Fibroblast of skin of back (primary cell): ENCODE data around the gene CBX1. TPM values are rescaled to one million over a fixed set of nuclear protein-coding genes. Genes with fewer than 3 reads are reported as not detected.
A peak's percentile ranks its signal among the peaks of the same experiment; 100 is the strongest.

Experiments used
- DNase-seq: peaks from one replicate; pipeline ENCODE4 v3.0.0-alpha.2; 2013
- polyA plus RNA-seq, 2 experiments: library from polyadenylated mRNA; unstranded; fragments of 120-200 nt; gene quantifications; one replicate each; pipeline ENCODE4 v1.2.1, GENCODE V29; 2013; ENCODE audit not compliant: insufficient read length in 2 of 2

The CBX1 gene
- polyA plus RNA-seq (2013, experiment 1 of 2; ENCODE audit: insufficient read length), result 146 TPM
- 74.1 TPM for polyA plus RNA-seq (2013, experiment 2 of 2; ENCODE audit: insufficient read length)

DNA sequence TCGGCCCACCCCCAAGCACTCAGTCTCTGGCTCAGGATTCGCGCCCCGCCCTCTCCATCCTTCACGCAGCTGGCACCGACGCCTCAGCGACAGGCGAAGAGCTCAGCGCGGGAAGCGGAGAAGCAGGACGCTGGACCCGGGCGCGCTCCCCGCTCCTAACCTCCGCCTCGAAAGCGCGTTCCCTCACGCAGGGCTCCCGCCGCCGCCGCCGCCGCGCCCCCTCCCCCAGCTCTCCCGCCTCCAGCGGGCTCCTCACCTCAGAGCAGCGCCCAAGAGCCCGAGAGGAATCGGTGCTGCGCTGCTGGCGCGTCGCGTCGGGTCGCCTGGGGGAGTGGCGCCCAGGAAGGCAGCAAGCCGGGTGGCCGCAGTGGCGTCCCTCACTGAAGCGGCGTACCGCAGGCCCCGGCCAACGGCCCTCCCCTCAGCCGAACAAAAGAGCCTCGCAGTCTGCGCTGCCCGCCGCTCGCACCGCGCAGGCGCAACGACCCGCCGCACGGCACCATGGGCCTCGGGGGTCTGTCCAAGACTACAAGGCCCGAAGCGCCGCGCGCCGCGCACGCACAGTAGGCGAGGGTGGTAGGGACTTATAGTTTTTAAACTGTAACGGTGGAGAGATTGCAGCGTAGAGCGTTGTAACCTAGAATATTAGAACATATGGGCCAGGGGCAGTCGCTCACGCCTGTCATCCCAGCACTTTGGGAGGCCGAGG, at the start of gene CBX1:
CBX1 (minus strand) TSS at position 467 of the 709 bp plus-strand sequence. CDS start 24,474 bp downstream, outside the sequence.
- peak; percentile 95 for DNase-seq

GRCh38 chr17:48150597-48151001, 49.3 kb upstream of the CBX1 start:
- DNase-seq, result no peak

- DNase-seq, result no peak
These were observed 48.6 kb upstream of the CBX1 start for GRCh38 chr17:48149787-48150463.

DNA sequence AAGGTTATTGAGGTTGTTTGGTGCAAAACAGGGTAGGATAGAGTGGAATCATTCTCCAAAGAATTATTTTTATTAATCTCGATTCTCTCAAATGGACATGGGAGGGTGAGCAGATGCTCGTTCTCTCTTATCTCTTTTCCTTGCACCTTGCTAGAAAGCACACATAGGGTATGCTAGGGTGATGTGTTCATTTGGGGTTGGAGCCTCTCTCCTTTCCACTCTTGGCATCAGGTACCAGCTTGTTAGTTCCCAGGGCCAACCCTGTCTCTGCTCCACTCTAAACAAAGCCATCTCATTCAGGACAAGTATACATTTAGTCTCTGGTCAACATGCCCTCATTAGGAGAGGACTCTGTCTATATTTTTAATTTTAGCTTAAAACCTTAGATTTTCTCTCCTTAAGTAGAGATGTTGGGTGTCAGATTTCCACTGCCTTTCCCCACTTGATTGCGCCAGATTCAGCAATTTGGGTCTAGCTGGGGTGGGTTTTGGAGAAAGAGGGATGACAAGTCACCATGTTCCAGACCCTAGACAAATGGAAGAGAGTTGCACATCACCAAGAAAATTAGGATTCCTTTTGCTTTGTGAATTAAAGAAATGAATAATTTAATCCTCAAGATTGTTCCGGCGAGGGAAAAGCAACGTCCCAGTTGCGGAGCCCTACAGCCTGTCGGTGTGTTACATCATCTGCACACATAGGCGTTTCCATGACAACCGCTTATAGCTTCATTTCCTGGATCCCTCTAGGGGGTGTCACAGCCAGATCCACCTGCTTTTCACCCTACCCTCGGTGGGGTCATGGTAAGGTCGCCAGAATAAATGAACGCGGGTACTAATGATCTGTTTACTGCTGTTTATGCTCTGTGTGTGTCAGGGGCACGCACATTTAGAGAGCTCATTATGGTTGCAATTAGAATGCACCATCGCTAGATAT, 47.8 kb upstream of the CBX1 start:
- peak; percentile 12 for DNase-seq

- no peak for DNase-seq
These were observed 46.9 kb upstream of the CBX1 start for GRCh38 chr17:48148029-48148770.

DNA sequence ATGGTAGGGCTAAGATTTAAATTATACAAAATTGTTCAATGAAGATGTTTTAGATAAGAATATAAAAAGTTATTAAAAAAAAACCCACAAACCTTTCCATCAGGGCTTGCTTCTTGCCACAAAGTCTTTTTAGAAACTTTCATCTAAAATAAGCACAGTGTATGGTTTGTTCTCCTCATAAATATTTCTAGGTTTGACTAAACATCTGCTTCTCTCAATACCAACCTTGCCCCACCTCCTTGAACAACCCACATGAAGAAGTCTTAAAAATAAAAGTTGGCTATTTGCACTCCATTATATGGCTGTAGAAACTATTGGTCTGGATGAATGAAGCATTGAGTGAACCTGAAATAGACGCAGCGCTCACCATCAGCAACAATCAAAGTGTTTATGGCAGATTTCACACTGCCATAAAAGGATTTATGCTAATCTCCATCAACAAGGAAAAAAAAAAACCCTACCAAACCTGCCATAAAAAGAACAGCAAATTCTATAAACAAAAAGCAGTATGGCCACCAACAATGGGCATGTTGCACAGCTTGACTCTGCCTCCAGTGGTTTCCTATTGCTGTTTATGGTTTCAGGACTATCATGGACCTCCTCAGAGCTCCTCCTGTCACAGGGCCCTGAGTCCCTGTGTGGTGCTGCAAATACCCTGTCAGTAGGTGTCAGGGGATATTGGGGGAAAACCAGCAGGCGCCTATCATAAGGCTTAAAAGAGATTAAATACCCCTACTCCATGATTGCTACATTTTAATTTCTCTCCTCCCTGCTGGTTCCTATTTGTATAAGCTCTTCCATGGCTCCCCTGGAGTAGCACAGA, 43.9 kb upstream of the CBX1 start:
- DNase-seq, result no peak

GRCh38 chr17:48144231-48144630, 43.0 kb upstream of the CBX1 start:
- no peak for DNase-seq

DNA sequence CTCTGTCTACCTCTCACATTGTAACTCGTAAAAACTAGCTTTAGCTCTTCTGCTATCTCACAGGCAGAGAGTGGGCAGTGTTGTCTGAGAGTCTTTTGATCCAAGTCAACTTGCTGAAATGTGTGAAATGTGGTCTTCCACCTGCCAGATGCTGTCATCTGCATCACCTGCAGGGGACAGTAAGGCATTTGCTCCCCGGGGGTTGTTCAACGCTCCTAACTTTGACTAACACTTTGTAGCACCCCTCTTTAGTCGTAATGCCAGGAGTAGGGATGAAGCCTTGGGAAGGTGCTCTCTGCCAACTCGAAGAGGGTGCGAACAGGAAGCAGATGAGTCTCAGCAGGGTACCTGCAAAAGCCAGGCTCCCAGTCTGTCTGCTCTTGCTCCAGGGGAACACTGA, 42.4 kb upstream of the CBX1 start:
- no peak for DNase-seq

- no peak for DNase-seq
These were observed 38.7 kb upstream of the CBX1 start for GRCh38 chr17:48139944-48140343.

GRCh38 chr17:48137656-48138055, 36.4 kb upstream of the CBX1 start:
- DNase-seq, result no peak

DNA sequence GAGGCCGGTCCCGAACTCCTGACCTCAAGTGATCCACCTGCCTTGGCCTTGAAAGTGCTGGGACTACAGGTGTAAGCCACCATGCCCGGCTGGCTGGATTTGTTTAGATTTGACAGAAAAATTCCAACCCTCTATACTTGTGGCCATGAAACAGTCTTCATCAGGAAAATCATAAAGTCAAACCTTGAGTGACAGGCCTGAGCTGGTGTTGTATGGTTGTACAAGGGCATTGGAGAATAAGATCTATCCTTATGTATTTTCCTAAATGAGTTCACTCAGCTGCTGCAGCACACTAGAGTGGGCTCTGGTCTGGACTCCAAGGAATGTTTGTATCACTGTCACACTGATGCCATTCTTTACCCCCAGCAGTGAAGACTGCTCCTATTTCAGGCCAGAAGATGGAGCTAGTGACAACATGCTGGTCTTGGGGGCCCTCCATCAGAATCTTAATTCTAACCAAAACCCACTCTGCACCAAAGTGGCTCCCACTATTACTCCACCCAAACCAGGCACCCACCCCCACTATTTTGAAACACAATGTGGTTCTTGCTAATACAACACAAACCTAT, 33.7 kb upstream of the CBX1 start:
- DNase-seq, result peak; percentile 44

- no peak for DNase-seq
These were observed 31.1 kb upstream of the CBX1 start for GRCh38 chr17:48132385-48132784.

- DNase-seq, result peak; percentile 69
These were observed 30.0 kb upstream of the CBX1 start for GRCh38 chr17:48131216-48131824.

DNA sequence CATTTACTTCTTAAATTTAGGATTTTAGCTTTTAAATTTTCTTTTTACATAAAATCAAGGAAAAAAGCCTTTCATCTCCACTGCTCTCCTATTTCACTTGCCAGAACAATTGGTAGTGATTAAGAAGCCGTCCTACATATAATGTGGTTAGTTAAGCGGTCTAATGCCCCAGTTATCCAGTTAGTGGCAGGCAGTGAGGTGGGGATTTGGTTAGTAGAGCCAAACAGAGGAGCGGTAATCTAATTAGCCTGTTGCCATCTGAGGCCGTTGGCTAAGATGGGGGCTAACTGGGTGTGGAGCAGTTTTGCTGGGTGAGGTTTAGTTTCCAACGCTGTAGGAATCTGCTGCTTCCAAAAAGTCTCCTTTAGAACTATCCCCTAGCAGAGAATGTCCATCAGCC, 28.7 kb upstream of the CBX1 start:
- no peak for DNase-seq

GRCh38 chr17:48128400-48128799, 27.1 kb upstream of the CBX1 start:
- no peak for DNase-seq

GRCh38 chr17:48127371-48128051, 26.2 kb upstream of the CBX1 start:
- DNase-seq, result peak; percentile 44

GRCh38 chr17:48126532-48126850, 25.2 kb upstream of the CBX1 start:
- no peak for DNase-seq

DNA sequence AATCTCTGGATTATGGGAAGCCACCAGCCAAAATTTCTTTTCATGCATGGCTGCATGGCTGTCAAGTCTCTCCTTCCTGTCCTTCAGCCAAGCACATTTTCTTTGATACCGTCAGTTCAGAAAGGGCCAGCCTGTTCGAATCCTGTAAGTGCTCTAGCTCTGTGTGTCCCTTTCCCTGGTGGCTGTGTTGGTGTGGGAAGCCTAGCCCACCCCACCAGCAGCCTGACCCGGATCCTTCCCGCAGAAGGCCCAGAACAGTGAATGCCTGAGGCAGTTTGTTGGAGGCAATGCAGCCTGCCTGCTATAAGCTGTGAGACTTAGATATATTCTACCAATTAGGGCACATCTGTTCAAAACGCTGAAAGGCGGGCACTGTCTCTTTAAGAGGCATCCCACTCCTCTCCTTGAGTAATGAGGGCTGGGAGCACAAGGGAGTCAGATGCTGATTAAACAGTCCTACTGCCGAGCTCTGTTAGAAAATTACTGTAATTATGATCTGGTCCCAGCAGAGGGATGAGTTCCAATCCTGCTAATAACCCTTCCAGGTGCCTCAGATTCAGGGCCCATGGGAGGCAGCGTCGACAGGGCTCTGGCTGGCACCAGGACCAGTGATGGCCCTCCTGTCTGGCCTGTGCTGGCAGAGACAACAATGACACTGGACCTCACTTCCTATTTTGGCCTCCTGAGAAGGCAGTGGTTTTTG, 24.7 kb upstream of the CBX1 start:
- DNase-seq, result no peak

DNA sequence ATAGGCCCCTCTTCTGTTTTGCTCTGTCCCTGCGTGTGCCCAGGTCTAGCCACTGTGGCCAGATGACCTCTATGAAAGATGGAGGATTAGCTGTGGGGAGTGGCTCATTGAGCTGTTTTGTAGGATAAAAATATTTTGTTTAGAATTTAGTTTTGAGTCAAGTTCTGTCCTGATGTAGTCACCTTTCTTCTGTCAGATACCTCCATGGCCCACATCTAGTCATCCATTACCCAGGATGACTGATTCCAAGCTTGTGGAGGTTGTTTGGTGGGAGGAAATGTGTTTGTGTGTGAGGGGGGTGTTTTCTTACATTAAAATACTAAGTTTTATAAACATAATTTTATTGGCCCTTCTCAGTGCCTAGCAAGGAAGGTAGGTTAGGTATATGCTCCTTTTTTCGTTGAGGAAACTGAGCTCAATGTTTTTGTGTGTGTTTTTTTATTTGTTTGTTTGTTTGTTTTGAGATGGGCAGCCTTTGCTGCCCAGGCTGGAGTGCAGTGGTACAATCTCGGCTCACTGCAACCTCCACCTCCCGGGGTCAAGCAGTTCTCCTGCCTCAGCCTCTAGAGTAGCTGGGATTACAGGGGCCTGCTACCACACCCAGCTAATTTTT, 22.6 kb upstream of the CBX1 start:
- no peak for DNase-seq
